HG03342 (cell line): ENCODE measurements around the gene RNF5.
"Not testable (repeated sequence)": the region's sequence is repeated elsewhere in the genome, so short reads cannot be mapped to it uniquely, and the experiment has no call there.

ENCODE experiments used
- ATAC-seq: cut with Tn5 transposase; IDR thresholded peaks from one replicate; pipeline ENCODE4 v1.9.1; 2021; ENCODE audit warnings: mild to moderate bottlenecking, moderate library complexity; ENCODE audit not compliant: unreplicated experiment

The RNF5 gene

GRCh38 chr6:32177788-32178546, at the start of gene RNF5:
TSS of gene RNF5 (plus strand) at chr6:32178405. CDS start at chr6:32178512, 107 bp downstream.
- peak; percentile 70 for ATAC-seq

GRCh38 chr6:32128751-32129296, 49.4 kb upstream of the RNF5 start:
- no peak for ATAC-seq

- ATAC-seq, result no peak
Observed at GRCh38 chr6:32129297-32130088, 48.7 kb upstream of the RNF5 start.

GRCh38 chr6:32131439-32131948, 46.7 kb upstream of the RNF5 start:
- ATAC-seq, result no peak

GRCh38 chr6:32132110-32132509, 46.1 kb upstream of the RNF5 start:
- no peak for ATAC-seq

GRCh38 chr6:32133786-32134185, 44.4 kb upstream of the RNF5 start:
- ATAC-seq, result no peak

GRCh38 chr6:32137454-32137853, 40.8 kb upstream of the RNF5 start:
- ATAC-seq, result no peak

- no peak for ATAC-seq
Observed at GRCh38 chr6:32139590-32139989, 38.6 kb upstream of the RNF5 start.

GRCh38 chr6:32140420-32141046, 37.7 kb upstream of the RNF5 start:
- no peak for ATAC-seq

- not testable (repeated sequence) for ATAC-seq
Observed at GRCh38 chr6:32144238-32144637, 34.0 kb upstream of the RNF5 start.

GRCh38 chr6:32146287-32146686, 31.9 kb upstream of the RNF5 start:
- ATAC-seq, result no peak

- no peak for ATAC-seq
Observed at GRCh38 chr6:32146687-32147086, 31.5 kb upstream of the RNF5 start.

- ATAC-seq, result no peak
Observed at GRCh38 chr6:32147401-32148132, 30.6 kb upstream of the RNF5 start.

GRCh38 chr6:32148289-32149091, 29.7 kb upstream of the RNF5 start:
- ATAC-seq, result no peak

- no peak for ATAC-seq
Observed at GRCh38 chr6:32149092-32149755, 29.0 kb upstream of the RNF5 start.

- ATAC-seq, result no peak
Observed at GRCh38 chr6:32149932-32150870, 28.0 kb upstream of the RNF5 start.

GRCh38 chr6:32151181-32151862, 26.9 kb upstream of the RNF5 start:
- ATAC-seq, result no peak
